ENCODE measurements around the gene OBSCN. TPM values are rescaled to one million over a fixed set of nuclear protein-coding genes. Genes with fewer than 3 reads are reported as not detected.

Gene OBSCN
- total RNA-seq, 1 experiment from 2014 or later: 33.3 TPM

DNA sequence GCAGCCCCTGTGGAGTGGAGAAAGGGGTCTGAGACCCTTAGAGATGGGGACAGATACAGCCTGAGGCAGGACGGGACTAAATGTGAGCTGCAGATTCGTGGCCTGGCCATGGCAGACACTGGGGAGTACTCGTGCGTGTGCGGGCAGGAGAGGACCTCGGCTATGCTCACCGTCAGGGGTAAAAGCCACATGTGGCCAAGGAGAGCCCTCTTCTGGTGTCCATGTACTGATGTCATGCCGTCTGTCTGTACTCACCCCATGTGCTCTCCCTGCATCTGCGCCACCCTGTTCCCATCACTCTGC lies 84.7 kb downstream of the OBSCN start:
- no peak overlapping the region for H2BK15ac ChIP-seq (ENCODE audit: low read depth, low read length)
- H2AK5ac ChIP-seq (ENCODE audit: insufficient read length, low read length): no peak overlapping the region
- no peaks in the 10 kb centered on the region for H3K23me2 ChIP-seq (ENCODE audit: insufficient read length, low read depth, low read length, poor library complexity, severe bottlenecking)
- no peak overlapping the region for H2AFZ ChIP-seq (ENCODE audit: low read length)
- no peak overlapping the region for H2BK5ac ChIP-seq (ENCODE audit: insufficient read length, low read length)
- H3K18ac ChIP-seq (ENCODE audit: insufficient read length, low read depth, low read length): no peak overlapping the region
- no peak overlapping the region for H2BK20ac ChIP-seq (ENCODE audit: low read depth, low read length, poor library complexity, severe bottlenecking)
- no peak overlapping the region for H4K8ac ChIP-seq (replicated peaks; ENCODE audit: insufficient read length, low read depth, low read length)
- H3K14ac ChIP-seq (ENCODE audit: insufficient read depth, low read length): no peak overlapping the region
- no peaks in the 10 kb centered on the region for H3K4me1 ChIP-seq (ENCODE audit: insufficient read depth, low read length)
- no peak overlapping the region for H2BK12ac ChIP-seq (ENCODE audit: insufficient read length, low read depth, low read length)
- no peaks in the 10 kb centered on the region for H4K20me1 ChIP-seq (ENCODE audit: control insufficient read depth, insufficient read depth, insufficient read length)
- H3K27ac ChIP-seq (ENCODE audit: insufficient read length, low read depth, low read length): no peak overlapping the region
- peaks cover 2% of the 10 kb centered on the region for H3K9me3 ChIP-seq (ENCODE audit: control insufficient read depth, low read depth, low read length)
- TF ChIP-seq, protein P1, sequence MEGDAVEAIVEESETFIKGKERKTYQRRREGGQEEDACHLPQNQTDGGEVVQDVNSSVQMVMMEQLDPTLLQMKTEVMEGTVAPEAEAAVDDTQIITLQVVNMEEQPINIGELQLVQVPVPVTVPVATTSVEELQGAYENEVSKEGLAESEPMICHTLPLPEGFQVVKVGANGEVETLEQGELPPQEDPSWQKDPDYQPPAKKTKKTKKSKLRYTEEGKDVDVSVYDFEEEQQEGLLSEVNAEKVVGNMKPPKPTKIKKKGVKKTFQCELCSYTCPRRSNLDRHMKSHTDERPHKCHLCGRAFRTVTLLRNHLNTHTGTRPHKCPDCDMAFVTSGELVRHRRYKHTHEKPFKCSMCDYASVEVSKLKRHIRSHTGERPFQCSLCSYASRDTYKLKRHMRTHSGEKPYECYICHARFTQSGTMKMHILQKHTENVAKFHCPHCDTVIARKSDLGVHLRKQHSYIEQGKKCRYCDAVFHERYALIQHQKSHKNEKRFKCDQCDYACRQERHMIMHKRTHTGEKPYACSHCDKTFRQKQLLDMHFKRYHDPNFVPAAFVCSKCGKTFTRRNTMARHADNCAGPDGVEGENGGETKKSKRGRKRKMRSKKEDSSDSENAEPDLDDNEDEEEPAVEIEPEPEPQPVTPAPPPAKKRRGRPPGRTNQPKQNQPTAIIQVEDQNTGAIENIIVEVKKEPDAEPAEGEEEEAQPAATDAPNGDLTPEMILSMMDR (conservative IDR thresholded peaks at IDR 0.05): no peak
- Mint-ChIP-seq H3K36me3 (ENCODE audit: insufficient read depth in 1 of 3, low read depth in 3 of 3) (peaks cover 35 to 58% (median 52%) of the 10 kb centered on the region in 3 experiments), H3K9me3 (peaks cover 18 to 30% of the 10 kb centered on the region in 2 experiments), H3K4me3 (no peak overlapping the region), H3K27ac (peak overlapping the region in 1 of 3 experiments; percentile 3; a peak in 1 of 7 replicates), H3K27me3 (ENCODE audit: low read depth) (peaks cover 3% of the 10 kb centered on the region), H3K4me1 (no peaks in the 10 kb centered on the region)
- H3K79me1 ChIP-seq (ENCODE audit: insufficient read depth, low read depth, low read length, poor library complexity, severe bottlenecking): no peaks in the 10 kb centered on the region
- no peak overlapping the region for H3K56ac ChIP-seq (ENCODE audit: insufficient read length, low read depth, low read length)
- WGBS (ENCODE audit: extremely low coverage, insufficient read length, low lambda C conversion rate): no CpG with 5 or more reads among the region's 9 CpGs
- H3K4me2 ChIP-seq (ENCODE audit: insufficient read depth, insufficient read length, low read length): no peak overlapping the region
- no peaks in the 10 kb centered on the region for H3K79me2 ChIP-seq (ENCODE audit: insufficient read depth, low read length)
- no peak overlapping the region for H3K23ac ChIP-seq (ENCODE audit: insufficient read length, low read depth, low read length)
- no peak overlapping the region for H4K91ac ChIP-seq (ENCODE audit: insufficient read length, low read depth, low read length)
- DNase-seq: no peak
- no peak overlapping the region for H3K4ac ChIP-seq (ENCODE audit: low read depth, low read length)
- H3K9ac ChIP-seq (ENCODE audit: extremely low read depth, insufficient read length, low read length): no peak overlapping the region
- no peak overlapping the region for H2BK120ac ChIP-seq (ENCODE audit: low read depth, low read length, poor library complexity, severe bottlenecking)
- no peak overlapping the region for H3T11ph ChIP-seq (ENCODE audit: low read length)
- no peak overlapping the region for H4K5ac ChIP-seq (ENCODE audit: insufficient read length, low read depth, low read length)
- no peaks in the 10 kb centered on the region for H3K27me3 ChIP-seq (ENCODE audit: insufficient read depth, low read length)

All from H9 (cell line).